Uterus (tissue), 4 donors: ENCODE measurements around the gene CD63. TPM values are rescaled to one million over a fixed set of nuclear protein-coding genes. Genes with fewer than 3 reads are reported as not detected.

ENCODE experiments used
- DNase-seq, 2 donors: peaks; one replicate each; pipeline ENCODE4 v3.0.0-alpha.2; 2019 to 2020
- H3K27ac ChIP-seq, 2 donors: fragments of 200-600 bp; sonication (generic); 1 replicate in 1 of 2; 2 replicates in 1 of 2; pipeline ENCODE4 v1.5.1; 2016 to 2018
- H3K27me3 ChIP-seq, 2 donors: fragments of 200-600 bp; sonication (generic); one replicate each; pipeline ENCODE4 v1.5.1; 2018 to 2019; ENCODE audit warnings: control low read depth in 1 of 2
- H3K36me3 ChIP-seq, 2 donors: fragments of 200-600 bp; sonication (generic); one replicate each; pipeline ENCODE4 v1.5.1; 2019; ENCODE audit warnings: control low read depth in 1 of 2
- H3K4me1 ChIP-seq, 2 donors: fragments of 200-600 bp; sonication (generic); one replicate each; pipeline ENCODE4 v1.5.1; 2018 to 2019; ENCODE audit warnings: control low read depth in 1 of 2
- H3K4me3 ChIP-seq, 2 donors: fragments of 200-600 bp; sonication (generic); 1 replicate in 1 of 2; 2 replicates in 1 of 2; pipeline ENCODE4 v1.5.1; 2018 to 2019; ENCODE audit warnings: mild to moderate bottlenecking in 1 of 2
- H3K9me3 ChIP-seq, 2 donors: fragments of 200-600 bp; sonication (generic); one replicate each; pipeline ENCODE4 v1.5.1; 2019; ENCODE audit warnings: control low read depth in 1 of 2
- CTCF ChIP-seq, 4 experiments: fragments of 200-600 bp in 2 of 4; fragments of 450-650 bp in 2 of 4; sonication (generic) in 2 of 4; IDR thresholded peaks; one replicate each; pipeline ENCODE4 v1.5.1; 2016 to 2019; ENCODE audit warnings: antibody characterized with exemption in 4 of 4, mild to moderate bottlenecking in 2 of 4, moderate library complexity in 1 of 4
- POLR2A ChIP-seq, 2 donors: fragments of 450-650 bp; IDR thresholded peaks; one replicate each; pipeline ENCODE4 v1.6.1; 2016; ENCODE audit warnings: antibody characterized with exemption in 2 of 2, mild to moderate bottlenecking in 1 of 2, moderate library complexity in 1 of 2
- intact Hi-C: fragments of 100-400 bp; cut with DNase I; formaldehyde crosslinking; loops from one replicate; pipeline ENCODE4 v1.15.1; 2023; ENCODE audit warnings: low total_unique reads
- small RNA-seq: library from RNA; depleted of rRNA; stranded (forward); fragments of <200 nt; gene quantifications from one replicate; pipeline ENCODE3, GENCODE V24; 2016
- total RNA-seq, 4 donors: library from RNA; depleted of rRNA in 3 of 4; stranded (reverse); fragments of >200 nt in 3 of 4; gene quantifications; one replicate each; pipeline versions ENCODE4 v1.1.0 to v1.2.4, GENCODE V29; 2014 to 2023
- donor health status: DM: yes; HTN: yes; CAD: no.

Gene CD63
- total RNA-seq, 4 donors from 2014 or later = 417 to 911 (median 637) TPM

- H3K4me3 ChIP-seq = no peak overlapping the region
- H3K4me1 ChIP-seq = peaks cover 0 to 6% of the 10 kb centered on the region in 2 donors
- H3K9me3 ChIP-seq = no peaks in the 10 kb centered on the region
- intact Hi-C loops = no loop called here
- no peaks in the 10 kb centered on the region for H3K27me3 ChIP-seq
- TF ChIP-seq CTCF (IDR thresholded peaks at IDR 0.05) (no peak), POLR2A (IDR thresholded peaks at IDR 0.05) (no peak)
- H3K36me3 ChIP-seq = no peaks in the 10 kb centered on the region
- no peak overlapping the region for H3K27ac ChIP-seq
- DNase-seq = no peak
Observed at GRCh38 chr12:55679691-55680090, 49.1 kb downstream of the CD63 start.

GRCh38 chr12:55676707-55677106 is 52.1 kb downstream of the CD63 start:
- DNase-seq = no peak
- intact Hi-C loops = no loop called here
- Histone ChIP-seq H3K27ac (no peak overlapping the region), H3K4me1 (peaks cover 0 to 6% of the 10 kb centered on the region in 2 donors), H3K4me3 (no peak overlapping the region), H3K9me3 (no peaks in the 10 kb centered on the region), H3K27me3 (no peaks in the 10 kb centered on the region), H3K36me3 (no peaks in the 10 kb centered on the region)
- TF ChIP-seq CTCF (IDR thresholded peaks at IDR 0.05) (no peak), POLR2A (IDR thresholded peaks at IDR 0.05) (no peak)

GRCh38 chr12:55675666-55676065 is 53.1 kb downstream of the CD63 start:
- intact Hi-C loops = no loop called here

More at GRCh38 chr12:55675666-55676065, 53.1 kb downstream of the CD63 start:
- DNase-seq = no peak
- no peaks in the 10 kb centered on the region for H3K4me1 ChIP-seq
- no peaks in the 10 kb centered on the region for H3K9me3 ChIP-seq
- no peak for TF ChIP-seq POLR2A (IDR thresholded peaks at IDR 0.05)
- TF ChIP-seq CTCF (IDR thresholded peaks at IDR 0.05) = no peak
- H3K27me3 ChIP-seq = no peaks in the 10 kb centered on the region
- H3K4me3 ChIP-seq = no peak overlapping the region
- no peaks in the 10 kb centered on the region for H3K36me3 ChIP-seq
- H3K27ac ChIP-seq = no peak overlapping the region

Small RNA genes lying within 50 kb of the gene (small RNA-seq; reads per million reads assigned to genes)
- gene AC009779.1 (not detected), gene RF00017 (not detected)

Other genes with a start within 250 kb of the CD63 start
- gene OR6C68, start 236.6 kb downstream of the CD63 start, total RNA-seq = not detected
- gene OR6C4, start 179.4 kb downstream of the CD63 start, total RNA-seq = not detected
- gene OR2AP1, start 156.5 kb downstream of the CD63 start, total RNA-seq = not detected
- gene OR10P1, start 92.1 kb downstream of the CD63 start, total RNA-seq = not detected
- gene ITGA7, start 21.1 kb downstream of the CD63 start, total RNA-seq = 100 to 1,000 TPM in 1 of 4 donors, 10 to 100 TPM in 2, 1 to 10 TPM in 1; 6.8 to 167 (median 29.4) TPM
- gene BLOC1S1, start 13.0 kb downstream of the CD63 start, total RNA-seq = 100 to 1,000 TPM in 3 of 4 donors, 10 to 100 TPM in 1; 53.6 to 238 (median 140) TPM
- gene RDH5, start 8.6 kb downstream of the CD63 start, total RNA-seq = 10 to 100 TPM in 2 of 4 donors, 1 to 10 TPM in 2; 4.1 to 16.8 (median 9.7) TPM
- 10 to 100 TPM in 1 of 4 donors, 1 to 10 TPM in 2, under 1 TPM in 1; 0.77 to 17.1 (median 5.0) TPM for gene GDF11, start 14.1 kb upstream of the CD63 start, total RNA-seq
- gene SARNP, start 88.7 kb upstream of the CD63 start, total RNA-seq = 100 to 1,000 TPM in 1 of 4 donors, 10 to 100 TPM in 3; 45.9 to 106 (median 66.6) TPM
- gene ORMDL2, start 89.0 kb upstream of the CD63 start, total RNA-seq = 10 to 100 TPM in 1 of 4 donors, 1 to 10 TPM in 3; 1.3 to 38.6 (median 7.5) TPM
- gene DNAJC14, start 100.6 kb upstream of the CD63 start, total RNA-seq = 100 to 1,000 TPM in 1 of 4 donors, 10 to 100 TPM in 2, 1 to 10 TPM in 1; 4.1 to 100 (median 40.2) TPM
- 10 to 100 TPM in 2 of 4 donors, 1 to 10 TPM in 2; 5.6 to 36.6 (median 11.4) TPM for gene MMP19, start 113.9 kb upstream of the CD63 start, total RNA-seq
- 10 to 100 TPM in 3 of 4 donors, 1 to 10 TPM in 1; 8.2 to 26.8 (median 21.9) TPM for gene PYM1, start 198.9 kb upstream of the CD63 start, total RNA-seq
- gene DGKA, start 202.2 kb upstream of the CD63 start, total RNA-seq = 100 to 1,000 TPM in 1 of 4 donors, 10 to 100 TPM in 3; 24.0 to 183 (median 55.1) TPM
- gene PMEL, start 237.0 kb upstream of the CD63 start, total RNA-seq = 1 to 10 TPM in 2 of 4 donors, under 1 TPM in 1, not detected in 1; 0.26 to 3.6 (median 2.9) TPM
- gene CDK2, start 237.8 kb upstream of the CD63 start, total RNA-seq = 10 to 100 TPM; 19.0 to 35.6 (median 28.7) TPM
- gene RAB5B, start 245.1 kb upstream of the CD63 start, total RNA-seq = 100 to 1,000 TPM in 1 of 4 donors, 10 to 100 TPM in 3; 49.4 to 128 (median 67.2) TPM